Measurements from ENCODE around the gene ARID1A.
"Not testable (repeated sequence)": the region's sequence is repeated elsewhere in the genome, so short reads cannot be mapped to it uniquely, and the experiment has no call there.

ARID1A gene

GRCh38 chr1:26695356-26696118 lies at the start of gene ARID1A:
Gene ARID1A, plus strand, starts transcription at chr1:26696015. Its CDS starts 389 bp downstream, at chr1:26696404.
- peak; percentile 91 for DNase-seq

- no peak for DNase-seq
Observed at GRCh38 chr1:26664802-26665201, 31.0 kb upstream of the ARID1A start.

GRCh38 chr1:26666855-26667254 lies 29.0 kb upstream of the ARID1A start:
- DNase-seq: no peak

GRCh38 chr1:26668106-26668786 lies 27.6 kb upstream of the ARID1A start:
- not testable (repeated sequence) for DNase-seq

- peak; percentile 79 for DNase-seq
Observed at GRCh38 chr1:26677306-26678115, 18.3 kb upstream of the ARID1A start.

- DNase-seq: no peak
Observed at GRCh38 chr1:26684763-26685508, 10.9 kb upstream of the ARID1A start.

GRCh38 chr1:26686795-26687194 lies 9.0 kb upstream of the ARID1A start:
- DNase-seq: no peak

- no peak for DNase-seq
Observed at GRCh38 chr1:26689504-26689903, 6.3 kb upstream of the ARID1A start.

GRCh38 chr1:26690157-26690556 lies 5.7 kb upstream of the ARID1A start:
- no peak for DNase-seq

GRCh38 chr1:26690576-26691031 lies 5.2 kb upstream of the ARID1A start:
- no peak for DNase-seq

GRCh38 chr1:26692211-26692792 lies 3.5 kb upstream of the ARID1A start:
- DNase-seq: peak; percentile 89

GRCh38 chr1:26692793-26693490 lies 2.9 kb upstream of the ARID1A start:
- peak; percentile 98 for DNase-seq

- DNase-seq: no peak
Observed at GRCh38 chr1:26693599-26694572, 1.9 kb upstream of the ARID1A start.

- DNase-seq: no peak
Observed at GRCh38 chr1:26694638-26695355, 1.0 kb upstream of the ARID1A start.

- DNase-seq: no peak
Observed at GRCh38 chr1:26696119-26696653, 371 bp downstream of the ARID1A start.

GRCh38 chr1:26696654-26697430 lies 1.0 kb downstream of the ARID1A start:
- no peak for DNase-seq

GRCh38 chr1:26697431-26697977 lies 1.7 kb downstream of the ARID1A start:
- no peak for DNase-seq
